IPS-15b (cell line): Measurements from ENCODE around the gene ELOB.
"Not testable (repeated sequence)": the region's sequence is repeated elsewhere in the genome, so short reads cannot be mapped to it uniquely, and the experiment has no call there.

Experiments used
- H3K27me3 ChIP-seq: one replicate; pipeline ENCODE4 v1.6.1; 2013; ENCODE audit warnings: low read length; ENCODE audit not compliant: control insufficient read depth, insufficient read depth
- H3K36me3 ChIP-seq: one replicate; pipeline ENCODE4 v1.6.1; 2013; ENCODE audit warnings: low read length; ENCODE audit not compliant: control insufficient read depth, insufficient read depth
- H3K4me1 ChIP-seq: one replicate; pipeline ENCODE4 v1.6.1; 2013; ENCODE audit warnings: mild to moderate bottlenecking, low read length; ENCODE audit not compliant: control insufficient read depth, insufficient read depth
- H3K4me3 ChIP-seq: one replicate; pipeline ENCODE4 v1.5.1; 2013; ENCODE audit warnings: low read depth, low read length
- H3K9ac ChIP-seq: one replicate; pipeline ENCODE4 v1.6.1; 2013; ENCODE audit warnings: low read depth, mild to moderate bottlenecking, low read length
- H3K9me3 ChIP-seq: one replicate; pipeline ENCODE4 v1.6.1; 2013; ENCODE audit warnings: mild to moderate bottlenecking, low read length; ENCODE audit not compliant: control insufficient read depth, insufficient read depth

ELOB gene

GRCh38 chr16:2736476-2737237 lies 40.4 kb downstream of the ELOB start:
- Histone ChIP-seq H3K4me1 (no peaks in the 10 kb centered on the region), H3K9me3 (no peaks in the 10 kb centered on the region), H3K9ac (no peak overlapping the region), H3K36me3 (no peaks in the 10 kb centered on the region), H3K4me3 (no peak overlapping the region), H3K27me3 (no peaks in the 10 kb centered on the region)

GRCh38 chr16:2734844-2735515 lies 42.1 kb downstream of the ELOB start:
- H3K27me3 ChIP-seq: no peaks in the 10 kb centered on the region
- no peak overlapping the region for H3K9ac ChIP-seq
- H3K9me3 ChIP-seq: no peaks in the 10 kb centered on the region
- H3K4me1 ChIP-seq: no peaks in the 10 kb centered on the region
- no peaks in the 10 kb centered on the region for H3K36me3 ChIP-seq
- no peak overlapping the region for H3K4me3 ChIP-seq

GRCh38 chr16:2728034-2728433 lies 49.0 kb downstream of the ELOB start:
- H3K27me3 ChIP-seq: no peaks in the 10 kb centered on the region
- H3K9me3 ChIP-seq: no peaks in the 10 kb centered on the region
- no peaks in the 10 kb centered on the region for H3K4me1 ChIP-seq
- no peak overlapping the region for H3K4me3 ChIP-seq
- no peak overlapping the region for H3K9ac ChIP-seq
- no peaks in the 10 kb centered on the region for H3K36me3 ChIP-seq

- Histone ChIP-seq H3K9ac (no peak overlapping the region), H3K36me3 (no peaks in the 10 kb centered on the region), H3K27me3 (no peaks in the 10 kb centered on the region), H3K4me1 (no peaks in the 10 kb centered on the region), H3K9me3 (no peaks in the 10 kb centered on the region), H3K4me3 (no peak overlapping the region)
Observed at GRCh38 chr16:2726923-2727322, 50.2 kb downstream of the ELOB start.

GRCh38 chr16:2724816-2725348 lies 52.2 kb downstream of the ELOB start:
- H3K4me3 ChIP-seq: no peak overlapping the region
- no peaks in the 10 kb centered on the region for H3K36me3 ChIP-seq
- H3K27me3 ChIP-seq: no peaks in the 10 kb centered on the region
- no peak overlapping the region for H3K9ac ChIP-seq
- no peaks in the 10 kb centered on the region for H3K4me1 ChIP-seq
- H3K9me3 ChIP-seq: no peaks in the 10 kb centered on the region

GRCh38 chr16:2724088-2724676 lies 52.9 kb downstream of the ELOB start:
- Histone ChIP-seq H3K4me3 (no peak overlapping the region), H3K36me3 (no peaks in the 10 kb centered on the region), H3K27me3 (no peaks in the 10 kb centered on the region), H3K4me1 (no peaks in the 10 kb centered on the region), H3K9me3 (no peaks in the 10 kb centered on the region), H3K9ac (no peak overlapping the region)

- H3K27me3 ChIP-seq, H3K9ac ChIP-seq, H3K4me1 ChIP-seq, H3K36me3 ChIP-seq, H3K9me3 ChIP-seq: not testable (repeated sequence)
- H3K4me3 ChIP-seq: peak overlapping the region; percentile 53
Observed at GRCh38 chr16:2721634-2722173, 55.4 kb downstream of the ELOB start.
